ENCODE results near the gene BCL2.

- TF ChIP-seq CTCF (conservative IDR thresholded peaks at IDR 0.05; ENCODE audit: low read length) (no peak), EZH2phosphoT487 (IDR thresholded peaks at IDR 0.05; ENCODE audit: borderline replicate concordance, low read depth, low read length) (no peak)
Measured at GRCh38 chr18:63317556-63317946, 2.0 kb downstream of the BCL2 start.
